HCT116 (cell line): ENCODE results near the gene COL8A2. TPM values are rescaled to one million over a fixed set of nuclear protein-coding genes. Genes with fewer than 3 reads are reported as not detected.

ENCODE experiments used
- ATAC-seq: fragments of 200-7000 bp; cut with Tn5 transposase; 2 replicates; pipeline ENCODE4 v1.9.1; 2020; ENCODE audit warnings: mild to moderate bottlenecking, moderate library complexity
- BruUV-seq: library from RNA; stranded (reverse); fragments of 400-500 nt; replicated peaks from 2 replicates; lab custom pipeline; 2021; lab: Mats Ljungman, UMichigan
- CTCF ChIA-PET: fragments of 300-600 bp; sonication (Branson Sonifier 250); formaldehyde crosslinking; loops from one replicate; lab custom pipeline; 2021; ENCODE audit warnings: antibody characterized with exemption; lab: Charles Lee
- POLR2A ChIA-PET: fragments of 300-600, 350-600 bp; sonication (Branson Sonifier 250); formaldehyde crosslinking; loops from one replicate; lab custom pipeline; 2021; ENCODE audit warnings: antibody characterized with exemption; lab: Charles Lee
- RAD21 ChIA-PET, 2 experiments: fragments of 300-600 bp; sonication (Branson Sonifier 250); formaldehyde crosslinking; loops; one replicate each; lab custom pipeline; 2023; ENCODE audit warnings: low total read pairs in 2 of 2; ENCODE audit not compliant: uncharacterized antibody in 2 of 2, unreplicated experiment in 2 of 2, low non-redundant PET in 1 of 2; lab: Charles Lee
- DNase-seq: peaks from one replicate; pipeline ENCODE4 v3.0.0-alpha.2; 2010; ENCODE audit warnings: low read depth, low spot score
- H2AFZ ChIP-seq: fragments of 200-600 bp; shearing (Covaris generic), sonication (generic); 2 replicates; pipeline ENCODE4 v1.6.1; 2017; ENCODE audit warnings: low read depth, mixed run types, mixed read lengths, antibody characterized with exemption, low read length; ENCODE audit not compliant: poor library complexity, severe bottlenecking
- H3K27ac ChIP-seq: 2 replicates; pipeline ENCODE4 v1.5.1; 2012; ENCODE audit warnings: low read depth, low read length
- H3K27me3 ChIP-seq: fragments of 200-600 bp; sonication (generic); 2 replicates; pipeline ENCODE4 v1.6.1; 2016; ENCODE audit warnings: mixed run types, low read length, mixed read lengths; ENCODE audit not compliant: insufficient read depth
- H3K36me3 ChIP-seq, 2 experiments: fragments of 200-500 bp in 1 of 2; fragments of 200-600 bp in 1 of 2; sonication (Bioruptor generic) in 1 of 2; sonication (generic) in 1 of 2; 2 replicates each; pipeline versions ENCODE4 v1.5.1 to v1.6.1; 2014 to 2016; ENCODE audit warnings: low read length in 2 of 2, inconsistent platforms in 1 of 2, mixed read lengths in 1 of 2, mixed run types in 1 of 2; ENCODE audit not compliant: insufficient read depth in 2 of 2, control insufficient read depth in 1 of 2
- H3K4me1 ChIP-seq, 2 experiments: fragments of 200-600 bp in 1 of 2; sonication (generic) in 1 of 2; 2 replicates each; pipeline versions ENCODE4 v1.5.1 to v1.6.1; 2012 to 2017; ENCODE audit warnings: low read length in 2 of 2, inconsistent platforms in 1 of 2, mild to moderate bottlenecking in 1 of 2, mixed read lengths in 1 of 2, mixed run types in 1 of 2, moderate library complexity in 1 of 2; ENCODE audit not compliant: insufficient read depth in 2 of 2, control insufficient read depth in 1 of 2
- H3K4me2 ChIP-seq: fragments of 200-600 bp; sonication (generic); 2 replicates; pipeline ENCODE4 v1.6.1; 2017; ENCODE audit warnings: mixed run types, low read length, mixed read lengths
- H3K4me3 ChIP-seq, 2 experiments: fragments of 200-600 bp in 1 of 2; sonication (generic) in 1 of 2; replicated peaks in 1 of 2; 2 replicates each; pipeline ENCODE4 v1.5.1; 2011 to 2016; ENCODE audit warnings: low read length in 2 of 2, control low read depth in 1 of 2, low read depth in 1 of 2, mild to moderate bottlenecking in 1 of 2, mixed read lengths in 1 of 2, mixed run types in 1 of 2
- H3K79me2 ChIP-seq: fragments of 200-600 bp; sonication (generic); 2 replicates; pipeline ENCODE4 v1.6.1; 2017; ENCODE audit warnings: mild to moderate bottlenecking, mixed run types, low read length, moderate library complexity, mixed read lengths; ENCODE audit not compliant: insufficient read depth
- H3K9ac ChIP-seq: fragments of 200-600 bp; sonication (generic); 2 replicates; pipeline ENCODE4 v1.6.1; 2016; ENCODE audit warnings: low read length, mixed read lengths
- H3K9me2 ChIP-seq: fragments of 200-600 bp; sonication (generic), shearing (Covaris generic); 2 replicates; pipeline ENCODE4 v1.6.1; 2017; ENCODE audit warnings: mixed run types, mild to moderate bottlenecking, moderate library complexity; ENCODE audit not compliant: insufficient read depth
- H3K9me3 ChIP-seq, 2 experiments: fragments of 200-500 bp in 1 of 2; fragments of 200-600 bp in 1 of 2; sonication (Bioruptor generic) in 1 of 2; sonication (generic) in 1 of 2; 2 replicates each; pipeline ENCODE4 v1.6.1; 2014 to 2017; ENCODE audit warnings: low read length in 2 of 2, mixed read lengths in 2 of 2, inconsistent platforms in 1 of 2, low read depth in 1 of 2, mild to moderate bottlenecking in 1 of 2, mixed run types in 1 of 2, moderate library complexity in 1 of 2; ENCODE audit not compliant: control insufficient read depth in 1 of 2, insufficient read depth in 1 of 2
- H4K20me1 ChIP-seq: fragments of 200-600 bp; sonication (generic), shearing (Covaris generic); 2 replicates; pipeline ENCODE4 v1.6.1; 2017; ENCODE audit warnings: mixed run types, mild to moderate bottlenecking, moderate library complexity; ENCODE audit not compliant: insufficient read depth
- CBX3 ChIP-seq: IDR thresholded peaks from 2 replicates; pipeline ENCODE4 v1.6.1; 2012; ENCODE audit warnings: low read depth
- CEBPB ChIP-seq: IDR thresholded peaks from 2 replicates; pipeline ENCODE4 v1.6.1; 2012; ENCODE audit warnings: low read depth
- CTCF ChIP-seq, 3 experiments: fragments of 200-600 bp in 1 of 3; sonication (generic) in 1 of 3; IDR thresholded peaks in 2 of 3; conservative IDR thresholded peaks in 1 of 3; 2 replicates each; pipeline ENCODE4 v1.5.1; 2012 to 2017; ENCODE audit warnings: low read depth in 2 of 3, low read length in 2 of 3, antibody characterized with exemption in 1 of 3, borderline replicate concordance in 1 of 3, control low read depth in 1 of 3, mild to moderate bottlenecking in 1 of 3, mixed read lengths in 1 of 3, mixed run types in 1 of 3, moderate library complexity in 1 of 3; ENCODE audit not compliant: insufficient read depth in 1 of 3
- EZH2phosphoT487 ChIP-seq: fragments of 200-600 bp; IDR thresholded peaks from 2 replicates; pipeline ENCODE4 v1.6.1; 2018; ENCODE audit warnings: antibody characterized with exemption, borderline replicate concordance
- FOSL1 ChIP-seq: IDR thresholded peaks from 2 replicates; pipeline ENCODE4 v1.6.1; 2012; ENCODE audit warnings: low read depth
- JUND ChIP-seq: IDR thresholded peaks from 2 replicates; pipeline ENCODE4 v1.6.1; 2012
- MAX ChIP-seq: IDR thresholded peaks from 2 replicates; pipeline ENCODE4 v1.6.1; 2012
- POLR2AphosphoS5 ChIP-seq: IDR thresholded peaks from 2 replicates; pipeline ENCODE4 v1.6.1; 2011; ENCODE audit warnings: mild to moderate bottlenecking, low read depth, low read length, moderate library complexity
- RAD21 ChIP-seq: IDR thresholded peaks from 2 replicates; pipeline ENCODE4 v1.6.1; 2012; ENCODE audit warnings: low read depth, mild to moderate bottlenecking
- REST ChIP-seq: IDR thresholded peaks from 2 replicates; pipeline ENCODE4 v1.6.1; 2012; ENCODE audit warnings: low read depth
- SRF ChIP-seq: IDR thresholded peaks from 2 replicates; pipeline ENCODE4 v1.6.1; 2012; ENCODE audit warnings: low read depth
- ZFX ChIP-seq: fragments of 450-650 bp; IDR thresholded peaks from 2 replicates; pipeline ENCODE4 v1.6.1; 2017
- ZNF274 ChIP-seq: fragments of 200-500 bp; sonication (Bioruptor generic); IDR thresholded peaks from 2 replicates; pipeline ENCODE4 v1.6.1; 2014; ENCODE audit warnings: mild to moderate bottlenecking, low read depth, low read length, inconsistent platforms
- intact Hi-C: fragments of 100-400 bp; cut with micrococcal nuclease; formaldehyde crosslinking; loops from 2 replicates; pipeline ENCODE4 v1.10.0; 2022
- total RNA-seq: library from RNA; stranded (reverse); gene quantifications from one replicate; pipeline ENCODE4 v1.2.1, GENCODE V29; 2021; ENCODE audit not compliant: unreplicated experiment

COL8A2 gene
- total RNA-seq, 1 experiment from 2014 or later = 0.05 TPM

- Histone ChIP-seq H3K27ac (no peak overlapping the region), H3K9me3 (no peaks in the 10 kb centered on the region), H3K9ac (no peak overlapping the region), H3K9me2 (no peaks in the 10 kb centered on the region), H3K4me3 (no peak overlapping the region), H3K36me3 (no peaks in the 10 kb centered on the region), H4K20me1 (no peaks in the 10 kb centered on the region), H2AFZ (no peak overlapping the region), H3K4me2 (no peak overlapping the region), H3K27me3 (no peaks in the 10 kb centered on the region), H3K79me2 (no peaks in the 10 kb centered on the region), H3K4me1 (no peaks in the 10 kb centered on the region)
- CTCF ChIA-PET = interaction anchor here (0.9 kb wide), 1 partner anchor 15 kb away, joined by 3 read pairs; no protein-coding TSS in a partner anchor
- ATAC-seq (no peak), DNase-seq (no peak)
- no peak for TF ChIP-seq CBX3
- no peak for TF ChIP-seq ZFX
- no peak for TF ChIP-seq ZNF274
- TF ChIP-seq POLR2AphosphoS5 = no peak
- no peak for TF ChIP-seq REST
- TF ChIP-seq CTCF (IDR thresholded peaks at IDR 0.05 in 2 of 3, conservative IDR thresholded peaks at IDR 0.05 in 1 of 3; ENCODE audit: borderline replicate concordance in 1 of 3, insufficient read depth in 1 of 3, low read depth in 2 of 3, low read length in 2 of 3) = no peak
- TF ChIP-seq MAX = no peak
- no peak for TF ChIP-seq SRF
- no peak for TF ChIP-seq JUND
- no peak for TF ChIP-seq RAD21
- TF ChIP-seq CEBPB = no peak
- no peak for TF ChIP-seq EZH2phosphoT487
- no peak for TF ChIP-seq FOSL1
- BruUV-seq = no TSS peak
- POLR2A ChIA-PET = no interaction called here
- intact Hi-C loops = no loop called here
- RAD21 ChIA-PET = no interaction called here
These were observed 5.6 kb downstream of the COL8A2 start for GRCh38 chr1:36119456-36119855.
